ENCODE data around the gene CCDC116. TPM values are rescaled to one million over a fixed set of nuclear protein-coding genes. Genes with fewer than 3 reads are reported as not detected.
A peak's percentile ranks its signal among the peaks of the same experiment; 100 is the strongest.

Gene CCDC116
- total and polyA plus RNA-seq, 2 experiments from 2014 or later = 0.10 to 0.54 TPM

GRCh38 chr22:21650823-21651520 is 18.4 kb downstream of the CCDC116 start:
- Histone ChIP-seq H3K27me3 (replicated peaks; ENCODE audit: insufficient read depth) (no peaks in the 10 kb centered on the region), H3K9ac (peak overlapping the region; percentile 80), H3F3A (ENCODE audit: insufficient read depth) (peaks cover 8% of the 10 kb centered on the region; the same call in 1 of the 2 replicates), H3K79me2 (ENCODE audit: insufficient read depth) (no peaks in the 10 kb centered on the region), H3K9me2 (ENCODE audit: insufficient read depth) (no peaks in the 10 kb centered on the region), H4K20me1 (ENCODE audit: insufficient read depth) (no peaks in the 10 kb centered on the region), H2AFZ (peak overlapping the region; percentile 97), H3K4me1 (ENCODE audit: insufficient read depth) (0 out of 2 replicates have a peak, but pooled peaks cover 7% of the 10 kb centered on the region), H3K4me2 (ENCODE audit: unreplicated experiment) (peak overlapping the region; percentile 87), H3K4me3 (peak overlapping the region; percentile 83), H3K27ac (no peak overlapping the region), H3K9me3 (ENCODE audit: low read depth) (no peaks in the 10 kb centered on the region), H3K36me3 (ENCODE audit: low read depth) (no peaks in the 10 kb centered on the region)
- in situ Hi-C loops (cut with MboI) = no loop called here
- no peak for TF ChIP-seq EZH2phosphoT487 (IDR thresholded peaks at IDR 0.05; ENCODE audit: insufficient read depth, low read depth)
- TF ChIP-seq EZH2 (IDR thresholded peaks at IDR 0.05; ENCODE audit: insufficient read depth, poor library complexity, severe bottlenecking) = no peak
- 29% methylated on average over 6 of the region's 6 CpGs for WGBS, 2 experiments (ENCODE audit: low coverage in 1 of 2, low lambda C conversion rate in 2 of 2, missing lambda C conversion rate in 2 of 2)
- peak; percentile 19 for DNase-seq

- no peak for TF ChIP-seq EZH2phosphoT487 (IDR thresholded peaks at IDR 0.05; ENCODE audit: insufficient read depth, low read depth)
- no peak for TF ChIP-seq EZH2 (IDR thresholded peaks at IDR 0.05; ENCODE audit: insufficient read depth, poor library complexity, severe bottlenecking)
- H2AFZ ChIP-seq = peak overlapping the region; percentile 97
- in situ Hi-C loops (cut with MboI) = no loop called here
Measured at GRCh38 chr22:21651521-21652009, 19.0 kb downstream of the CCDC116 start.

GRCh38 chr22:21652010-21652546 is 19.5 kb downstream of the CCDC116 start:
- peak; percentile 95 for DNase-seq
- no peaks in the 10 kb centered on the region for H3K9me2 ChIP-seq (ENCODE audit: insufficient read depth)
- no peaks in the 10 kb centered on the region for H3K36me3 ChIP-seq (ENCODE audit: low read depth)
- H3K4me2 ChIP-seq (ENCODE audit: unreplicated experiment) = peak overlapping the region; percentile 87
- no peak overlapping the region for H3K27ac ChIP-seq
- H3K27me3 ChIP-seq (replicated peaks; ENCODE audit: insufficient read depth) = no peaks in the 10 kb centered on the region
- peak overlapping the region; percentile 97 for H2AFZ ChIP-seq
- H3K79me2 ChIP-seq (ENCODE audit: insufficient read depth) = no peaks in the 10 kb centered on the region
- 0 out of 2 replicates have a peak, but pooled peaks cover 7% of the 10 kb centered on the region for H3K4me1 ChIP-seq (ENCODE audit: insufficient read depth)
- H3K9ac ChIP-seq = peak overlapping the region; percentile 80
- H4K20me1 ChIP-seq (ENCODE audit: insufficient read depth) = no peaks in the 10 kb centered on the region
- H3K4me3 ChIP-seq = peak overlapping the region; percentile 83
- TF ChIP-seq EZH2phosphoT487 (IDR thresholded peaks at IDR 0.05; ENCODE audit: insufficient read depth, low read depth) (no peak), EZH2 (IDR thresholded peaks at IDR 0.05; ENCODE audit: insufficient read depth, poor library complexity, severe bottlenecking) (no peak)
- in situ Hi-C loops (cut with MboI) = no loop called here
- no peaks in the 10 kb centered on the region for H3K9me3 ChIP-seq (ENCODE audit: low read depth)
- WGBS, 2 experiments (ENCODE audit: low coverage in 1 of 2, low lambda C conversion rate in 2 of 2, missing lambda C conversion rate in 2 of 2) = 0 to 1% methylated on average over 43 to 44 of the region's 44 CpGs
- H3F3A ChIP-seq (ENCODE audit: insufficient read depth) = peaks cover 15% of the 10 kb centered on the region; the same call in 1 of the 2 replicates

More at GRCh38 chr22:21651521-21652009, 19.0 kb downstream of the CCDC116 start:
- Histone ChIP-seq H3K4me1 (ENCODE audit: insufficient read depth) (0 out of 2 replicates have a peak, but pooled peaks cover 7% of the 10 kb centered on the region), H3K4me2 (ENCODE audit: unreplicated experiment) (peak overlapping the region; percentile 87), H4K20me1 (ENCODE audit: insufficient read depth) (no peaks in the 10 kb centered on the region), H3K9me3 (ENCODE audit: low read depth) (no peaks in the 10 kb centered on the region), H3K79me2 (ENCODE audit: insufficient read depth) (no peaks in the 10 kb centered on the region), H3K27ac (no peak overlapping the region), H3K9me2 (ENCODE audit: insufficient read depth) (no peaks in the 10 kb centered on the region), H3F3A (ENCODE audit: insufficient read depth) (peaks cover 14% of the 10 kb centered on the region; the same call in 1 of the 2 replicates), H3K9ac (peak overlapping the region; percentile 80), H3K27me3 (replicated peaks; ENCODE audit: insufficient read depth) (no peaks in the 10 kb centered on the region), H3K4me3 (peak overlapping the region; percentile 83), H3K36me3 (ENCODE audit: low read depth) (no peaks in the 10 kb centered on the region)
- no peak for DNase-seq
- 1 to 2% methylated on average over 29 of the region's 29 CpGs for WGBS, 2 experiments (ENCODE audit: low coverage in 1 of 2, low lambda C conversion rate in 2 of 2, missing lambda C conversion rate in 2 of 2)

- no peak overlapping the region for H3K27ac ChIP-seq
- in situ Hi-C loops (cut with MboI) = no loop called here
- WGBS, 2 experiments (ENCODE audit: low coverage in 1 of 2, low lambda C conversion rate in 2 of 2, missing lambda C conversion rate in 2 of 2) = 21 to 26% methylated on average over 29 to 33 of the region's 40 CpGs
Measured at GRCh38 chr22:21652547-21653545, 20.3 kb downstream of the CCDC116 start.

More at GRCh38 chr22:21652547-21653545, 20.3 kb downstream of the CCDC116 start:
- Histone ChIP-seq H3K27me3 (replicated peaks; ENCODE audit: insufficient read depth) (no peaks in the 10 kb centered on the region), H4K20me1 (ENCODE audit: insufficient read depth) (no peaks in the 10 kb centered on the region), H2AFZ (peak overlapping the region; percentile 97), H3K36me3 (ENCODE audit: low read depth) (no peaks in the 10 kb centered on the region), H3K9me3 (ENCODE audit: low read depth) (no peaks in the 10 kb centered on the region), H3K4me3 (peak overlapping the region; percentile 83), H3K4me2 (ENCODE audit: unreplicated experiment) (peak overlapping the region; percentile 87), H3K9ac (peak overlapping the region; percentile 80), H3F3A (ENCODE audit: insufficient read depth) (peaks cover 15% of the 10 kb centered on the region; the same call in 1 of the 2 replicates), H3K4me1 (ENCODE audit: insufficient read depth) (0 out of 2 replicates have a peak, but pooled peaks cover 7% of the 10 kb centered on the region), H3K9me2 (ENCODE audit: insufficient read depth) (no peaks in the 10 kb centered on the region), H3K79me2 (ENCODE audit: insufficient read depth) (no peaks in the 10 kb centered on the region)
- TF ChIP-seq EZH2 (IDR thresholded peaks at IDR 0.05; ENCODE audit: insufficient read depth, poor library complexity, severe bottlenecking) (no peak), EZH2phosphoT487 (IDR thresholded peaks at IDR 0.05; ENCODE audit: insufficient read depth, low read depth) (no peak)
- no peak for DNase-seq
